GM23338 (cell line): ENCODE measurements around the gene PRELID2.

Experiments
- CREB1 ChIP-seq: fragments of 250-450 bp; sonication (Bioruptor Pico); IDR thresholded peaks from 2 replicates; pipeline ENCODE4 v1.5.0; 2020; ENCODE audit warnings: low read depth, mild to moderate bottlenecking, moderate library complexity
- CTCF ChIP-seq, 2 experiments: fragments of 200-600 bp in 1 of 2; sonication (generic) in 1 of 2; conservative IDR thresholded peaks; 2 replicates each; pipeline versions ENCODE4 v1.5.1 to v1.6.1; 2016 to 2017; ENCODE audit warnings: antibody characterized with exemption in 2 of 2, low read depth in 2 of 2, mild to moderate bottlenecking in 2 of 2, moderate library complexity in 1 of 2
- EZH2 ChIP-seq: fragments of 200-600 bp; sonication (generic); IDR thresholded peaks from one replicate; pipeline ENCODE4 v1.8.0; 2017; ENCODE audit warnings: antibody characterized with exemption, mild to moderate bottlenecking, low read depth; ENCODE audit not compliant: unreplicated experiment
- EZH2phosphoT487 ChIP-seq: fragments of 200-600 bp; sonication (generic); IDR thresholded peaks from one replicate; pipeline ENCODE4 v1.8.1; 2018; ENCODE audit warnings: antibody characterized with exemption; ENCODE audit not compliant: unreplicated experiment
- NANOG ChIP-seq: IDR thresholded peaks from 2 replicates; pipeline ENCODE4 v1.6.1; 2016; ENCODE audit warnings: antibody characterized with exemption, borderline replicate concordance
- POLR2AphosphoS5 ChIP-seq: IDR thresholded peaks from 2 replicates; pipeline ENCODE4 v1.6.1; 2016; ENCODE audit warnings: antibody characterized with exemption, low read depth
- REST ChIP-seq: IDR thresholded peaks from one replicate; pipeline ENCODE4 v1.6.1; 2018; ENCODE audit warnings: antibody characterized with exemption; ENCODE audit not compliant: unreplicated experiment
- STAT1 ChIP-seq: IDR thresholded peaks from one replicate; pipeline ENCODE4 v1.6.1; 2016; ENCODE audit warnings: antibody characterized with exemption; ENCODE audit not compliant: unreplicated experiment
- ZNF114 ChIP-seq: fragments of 250-450 bp; sonication (Bioruptor Pico); IDR thresholded peaks from 2 replicates; pipeline ENCODE4 v1.5.0; 2020; ENCODE audit warnings: mild to moderate bottlenecking, moderate library complexity
- ZNF331 ChIP-seq: fragments of 250-450 bp; sonication (Bioruptor Pico); IDR thresholded peaks from 2 replicates; pipeline ENCODE4 v1.5.0; 2020; ENCODE audit warnings: low read depth, mild to moderate bottlenecking, moderate library complexity

GRCh38 chr5:145764325-145764724 is 70.8 kb downstream of the PRELID2 start:
- TF ChIP-seq POLR2AphosphoS5 (no peak), EZH2phosphoT487 (no peak), CREB1 (CRISPR knock-in tag) (no peak), CTCF (conservative IDR thresholded peaks at IDR 0.05; ENCODE audit: low read depth in 2 of 2) (no peak), EZH2 (no peak), REST (no peak), NANOG (no peak), ZNF331 (CRISPR knock-in tag) (no peak), ZNF114 (CRISPR knock-in tag) (no peak), STAT1 (no peak)
